Body of pancreas (tissue), 4 donors: Measurements from ENCODE around the gene ITPR2. TPM values are rescaled to one million over a fixed set of nuclear protein-coding genes. Genes with fewer than 3 reads are reported as not detected.

Experiments
- ATAC-seq: fragments of 150-250 bp; one replicate; pipeline ENCODE4 v1.9.1; 2016
- DNase-seq, 4 donors: peaks; one replicate each; pipeline ENCODE4 v3.0.0-alpha.2; 2019
- H3K27ac ChIP-seq, 4 donors: fragments of 200-600 bp; sonication (generic); 1 replicate in 3 of 4; 2 replicates in 1 of 4; pipeline versions ENCODE4 v1.5.1 to v1.6.1; 2016 to 2019; ENCODE audit warnings: mild to moderate bottlenecking in 1 of 4, mixed read lengths in 1 of 4, moderate library complexity in 1 of 4
- H3K27me3 ChIP-seq, 2 donors: fragments of 200-600 bp; sonication (generic); one replicate each; pipeline ENCODE4 v1.6.0; 2016; ENCODE audit warnings: mild to moderate bottlenecking in 1 of 2
- H3K36me3 ChIP-seq, 2 donors: fragments of 200-600 bp; sonication (generic); replicated peaks in 1 of 2; 2 replicates each; pipeline ENCODE4 v1.5.1; 2016; ENCODE audit warnings: low read depth in 2 of 2; ENCODE audit not compliant: insufficient read depth in 1 of 2
- H3K4me1 ChIP-seq: fragments of 200-600 bp; sonication (generic); one replicate; pipeline ENCODE4 v1.6.0; 2016
- H3K4me3 ChIP-seq, 2 donors: fragments of 200-600 bp; sonication (generic); 1 replicate in 1 of 2; 2 replicates in 1 of 2; pipeline ENCODE4 v1.5.1; 2016 to 2019
- H3K9me3 ChIP-seq, 3 donors: fragments of 200-600 bp; sonication (generic); 1 replicate in 2 of 3; 2 replicates in 1 of 3; pipeline ENCODE4 v1.5.1; 2016
- POLR2A ChIP-seq, 3 donors: fragments of 450-650 bp; IDR thresholded peaks; one replicate each; pipeline ENCODE4 v1.6.1; 2016; ENCODE audit warnings: antibody characterized with exemption in 3 of 3, mild to moderate bottlenecking in 2 of 3
- WGBS, 2 donors: methylation state at CpG; one replicate each; pipeline ENCODE4 v1.1.5; 2017; 5-methylcytosine and 5-hydroxymethylcytosine counted together
- intact Hi-C: fragments of 100-400 bp; cut with DNase I; formaldehyde crosslinking; loops from one replicate; pipeline ENCODE4 v1.15.1; 2023
- total RNA-seq, 2 donors: library from RNA; depleted of rRNA; stranded (reverse); fragments of >200 nt; gene quantifications; one replicate each; pipeline ENCODE4 v1.1.0, GENCODE V29; 2016
- TF ChIP-seq, protein P1 (sequence below), 7 experiments: fragments of 450-650 bp in 4 of 7; fragments of 200-600 bp in 3 of 7; sonication (generic) in 3 of 7; IDR thresholded peaks; one replicate each; pipeline ENCODE4 v1.5.1; 2016 to 2019; ENCODE audit warnings: antibody characterized with exemption in 7 of 7

Gene ITPR2
- total RNA-seq, 2 donors from 2014 or later, result 37.4 to 92.9 TPM

DNA sequence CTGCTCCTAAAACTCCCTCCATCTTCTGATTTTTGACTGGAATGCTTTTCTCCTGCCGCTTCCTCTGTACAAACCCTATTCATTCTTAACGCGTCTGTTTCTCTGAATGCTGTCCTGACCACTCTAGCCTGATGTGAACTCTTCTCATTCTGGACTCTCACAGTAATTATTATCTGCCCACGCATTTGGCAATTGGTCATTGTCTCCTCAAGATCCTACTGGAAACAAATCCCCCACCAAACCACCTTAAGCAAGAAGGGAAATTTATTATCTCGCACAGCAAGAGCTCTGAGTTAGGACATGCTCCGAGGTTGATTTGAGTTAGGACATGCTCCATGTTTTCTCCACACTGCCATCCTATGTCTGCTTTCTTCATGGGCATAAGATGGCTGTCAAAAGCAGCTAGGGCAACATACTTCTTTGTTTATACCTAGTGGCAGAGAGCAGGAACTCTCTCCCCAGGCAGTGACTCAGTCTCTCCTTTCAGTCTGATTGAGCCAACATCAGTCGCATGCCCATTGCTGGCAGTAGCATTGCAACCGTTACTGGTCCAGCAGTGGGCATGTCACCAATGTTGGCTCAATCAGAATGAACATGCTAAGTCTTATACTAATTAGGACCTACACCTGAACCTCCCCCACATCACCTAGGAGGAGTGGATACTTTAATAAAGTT, 535.5 kb downstream of the ITPR2 start:
- WGBS, 2 donors, result 82 to 84% methylated on average over 8 of the region's 8 CpGs
- no peaks in the 10 kb centered on the region for H3K27me3 ChIP-seq
- TF ChIP-seq, protein P1, sequence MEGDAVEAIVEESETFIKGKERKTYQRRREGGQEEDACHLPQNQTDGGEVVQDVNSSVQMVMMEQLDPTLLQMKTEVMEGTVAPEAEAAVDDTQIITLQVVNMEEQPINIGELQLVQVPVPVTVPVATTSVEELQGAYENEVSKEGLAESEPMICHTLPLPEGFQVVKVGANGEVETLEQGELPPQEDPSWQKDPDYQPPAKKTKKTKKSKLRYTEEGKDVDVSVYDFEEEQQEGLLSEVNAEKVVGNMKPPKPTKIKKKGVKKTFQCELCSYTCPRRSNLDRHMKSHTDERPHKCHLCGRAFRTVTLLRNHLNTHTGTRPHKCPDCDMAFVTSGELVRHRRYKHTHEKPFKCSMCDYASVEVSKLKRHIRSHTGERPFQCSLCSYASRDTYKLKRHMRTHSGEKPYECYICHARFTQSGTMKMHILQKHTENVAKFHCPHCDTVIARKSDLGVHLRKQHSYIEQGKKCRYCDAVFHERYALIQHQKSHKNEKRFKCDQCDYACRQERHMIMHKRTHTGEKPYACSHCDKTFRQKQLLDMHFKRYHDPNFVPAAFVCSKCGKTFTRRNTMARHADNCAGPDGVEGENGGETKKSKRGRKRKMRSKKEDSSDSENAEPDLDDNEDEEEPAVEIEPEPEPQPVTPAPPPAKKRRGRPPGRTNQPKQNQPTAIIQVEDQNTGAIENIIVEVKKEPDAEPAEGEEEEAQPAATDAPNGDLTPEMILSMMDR (IDR thresholded peaks at IDR 0.05), result no peak
- TF ChIP-seq POLR2A (IDR thresholded peaks at IDR 0.05), result no peak
- H3K4me3 ChIP-seq, result no peak overlapping the region
- ATAC-seq (no peak), DNase-seq (no peak)
- H3K27ac ChIP-seq, result no peak overlapping the region
- no peaks in the 10 kb centered on the region for H3K36me3 ChIP-seq
- intact Hi-C loops, result no loop called here
- H3K9me3 ChIP-seq, result no peaks in the 10 kb centered on the region
- no peaks in the 10 kb centered on the region for H3K4me1 ChIP-seq

DNA sequence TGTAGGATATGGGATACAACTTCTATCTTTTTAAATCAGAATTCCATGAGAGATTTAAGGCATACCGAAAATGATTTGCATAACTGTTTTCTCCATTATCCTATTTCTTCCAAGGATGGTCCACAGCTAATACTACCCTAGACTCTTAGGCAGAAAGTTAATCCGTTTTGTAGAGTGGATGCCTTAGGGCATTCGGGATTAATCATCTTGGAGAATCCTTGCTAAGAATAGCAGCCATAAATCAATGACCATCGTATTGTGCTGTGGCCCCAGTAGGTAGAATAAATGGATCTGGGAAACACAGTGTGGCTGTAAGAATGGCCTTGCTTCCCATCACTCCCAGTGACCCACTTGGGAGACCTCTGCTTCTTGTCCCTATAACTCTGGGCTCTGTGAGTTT, 538.0 kb downstream of the ITPR2 start:
- no peak for TF ChIP-seq POLR2A (IDR thresholded peaks at IDR 0.05)
- TF ChIP-seq, protein P1 (IDR thresholded peaks at IDR 0.05), result no peak
- ATAC-seq, result no peak
- WGBS, 2 donors, result 82 to 86% methylated on average over 4 of the region's 4 CpGs
- intact Hi-C loops, result no loop called here
- Histone ChIP-seq H3K27me3 (no peaks in the 10 kb centered on the region), H3K4me3 (no peak overlapping the region), H3K36me3 (no peaks in the 10 kb centered on the region), H3K27ac (no peak overlapping the region), H3K9me3 (no peaks in the 10 kb centered on the region), H3K4me1 (no peaks in the 10 kb centered on the region)
- no peak for DNase-seq

DNA sequence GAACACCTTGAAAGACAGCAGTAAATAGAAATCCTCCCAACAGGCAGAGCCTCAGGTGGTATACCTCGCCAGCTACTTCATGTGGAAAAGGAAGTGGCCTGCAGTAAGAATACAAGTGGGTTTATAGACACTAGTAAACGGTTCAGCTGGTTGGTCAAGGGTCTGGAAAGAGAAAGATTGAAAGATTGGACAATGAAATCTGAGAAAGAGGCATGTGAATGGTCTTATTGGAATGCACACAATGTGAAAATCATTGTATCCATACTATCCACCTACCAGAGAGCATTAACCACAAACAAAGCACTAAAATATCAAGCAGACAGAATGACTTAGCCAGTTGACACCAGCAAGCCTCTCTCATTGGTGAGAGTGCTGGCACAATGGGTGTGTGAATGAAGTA, 539.4 kb downstream of the ITPR2 start:
- ATAC-seq (no peak), DNase-seq (no peak)
- peaks cover 2% of the 10 kb centered on the region for H3K4me1 ChIP-seq
- H3K4me3 ChIP-seq, result no peak overlapping the region
- no peaks in the 10 kb centered on the region for H3K36me3 ChIP-seq
- no peak for TF ChIP-seq POLR2A (IDR thresholded peaks at IDR 0.05)
- TF ChIP-seq, protein P1 (IDR thresholded peaks at IDR 0.05), result no peak
- no peak overlapping the region for H3K27ac ChIP-seq
- intact Hi-C loops, result no loop called here
- WGBS, 2 donors, result 65 to 74% methylated on average over 2 of the region's 2 CpGs
- no peaks in the 10 kb centered on the region for H3K9me3 ChIP-seq
- H3K27me3 ChIP-seq, result no peaks in the 10 kb centered on the region

DNA sequence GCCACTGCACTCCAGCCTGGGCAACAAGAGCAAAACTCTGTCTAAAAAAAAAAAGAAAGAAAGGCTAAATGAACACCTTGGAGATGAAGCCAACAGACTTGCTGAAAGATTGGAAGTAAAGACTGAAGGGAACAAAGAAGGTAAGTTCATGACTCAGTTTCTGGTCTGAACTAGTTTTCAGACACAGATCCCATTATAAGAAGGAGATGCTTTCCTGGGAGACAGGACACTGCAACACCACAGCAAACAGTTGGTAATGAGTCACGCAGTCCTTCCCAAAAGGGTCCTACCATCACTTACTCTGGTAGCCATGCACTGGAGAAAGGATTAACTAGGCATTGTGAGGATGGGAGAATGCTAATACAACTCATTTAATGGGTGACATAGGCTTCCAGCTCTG, 540.4 kb downstream of the ITPR2 start:
- 92 to 93% methylated on average over 1 of the region's 1 CpG for WGBS, 2 donors
- Histone ChIP-seq H3K9me3 (no peaks in the 10 kb centered on the region), H3K4me3 (no peak overlapping the region), H3K27me3 (no peaks in the 10 kb centered on the region), H3K36me3 (no peaks in the 10 kb centered on the region), H3K4me1 (peaks cover 12% of the 10 kb centered on the region), H3K27ac (no peak overlapping the region)
- intact Hi-C loops, result no loop called here
- DNase-seq (no peak), ATAC-seq (no peak)
- TF ChIP-seq POLR2A (IDR thresholded peaks at IDR 0.05), result no peak
- TF ChIP-seq, protein P1 (IDR thresholded peaks at IDR 0.05), result no peak

DNA sequence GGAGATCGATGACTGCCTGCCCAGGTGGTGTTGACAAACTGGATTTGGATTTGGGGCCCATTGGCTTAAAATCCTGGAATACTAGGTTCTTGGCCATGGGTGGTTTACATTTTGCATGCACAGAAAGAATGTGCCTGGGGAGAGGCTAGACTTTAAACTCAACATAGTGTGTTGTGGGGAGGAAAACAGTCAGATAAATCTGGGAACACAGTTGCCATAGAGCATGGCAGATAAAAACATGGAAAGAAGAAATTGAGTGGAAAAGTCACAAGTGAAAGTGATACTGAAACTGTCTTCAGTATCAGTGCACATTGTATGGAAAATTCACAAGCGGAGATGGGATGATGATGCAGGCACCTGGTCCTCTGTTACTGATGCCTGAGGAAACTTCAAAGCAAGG, 542.4 kb downstream of the ITPR2 start:
- no peaks in the 10 kb centered on the region for H3K36me3 ChIP-seq
- H3K27me3 ChIP-seq, result no peaks in the 10 kb centered on the region
- DNase-seq (no peak), ATAC-seq (no peak)
- no peak overlapping the region for H3K4me3 ChIP-seq
- TF ChIP-seq POLR2A (IDR thresholded peaks at IDR 0.05), result no peak
- TF ChIP-seq, protein P1 (IDR thresholded peaks at IDR 0.05), result no peak
- H3K4me1 ChIP-seq, result peaks cover 19% of the 10 kb centered on the region
- no peak overlapping the region for H3K27ac ChIP-seq
- 73 to 76% methylated on average over 2 of the region's 2 CpGs for WGBS, 2 donors
- intact Hi-C loops, result no loop called here
- no peaks in the 10 kb centered on the region for H3K9me3 ChIP-seq
